Type B pancreatic cell (in vitro differentiated cells): ENCODE measurements around the gene TBC1D5. TPM values are rescaled to one million over a fixed set of nuclear protein-coding genes. Genes with fewer than 3 reads are reported as not detected.

Experiments used
- DNase-seq: peaks from one replicate; pipeline ENCODE4 v3.0.0; 2021; ENCODE audit warnings: mixed read lengths; ENCODE audit not compliant: unreplicated experiment; ENCODE audit errors: extremely low spot score
- H3K27ac Mint-ChIP-seq: 2 replicates; pipeline ENCODE4 v1.8.0; 2021; ENCODE audit warnings: mild to moderate bottlenecking, mixed read lengths
- H3K27me3 Mint-ChIP-seq: 2 replicates; pipeline ENCODE4 v1.8.0; 2021; ENCODE audit warnings: mixed read lengths
- H3K36me3 Mint-ChIP-seq: 2 replicates; pipeline ENCODE4 v1.8.0; 2021; ENCODE audit warnings: mixed read lengths
- H3K4me1 Mint-ChIP-seq: one replicate; pipeline ENCODE4 v1.8.0; 2021; ENCODE audit warnings: mixed read lengths; ENCODE audit not compliant: unreplicated experiment
- H3K4me3 Mint-ChIP-seq: 2 replicates; pipeline ENCODE4 v1.8.0; 2021; ENCODE audit warnings: mild to moderate bottlenecking, mixed read lengths
- H3K9me3 Mint-ChIP-seq: 2 replicates; pipeline ENCODE4 v1.8.0; 2021; ENCODE audit warnings: mixed read lengths
- total RNA-seq: library from RNA; stranded (reverse); gene quantifications from 2 replicates; pipeline ENCODE4 v1.2.1, GENCODE V29; 2021; ENCODE audit warnings: low replicate concordance
- TF ChIP-seq, protein P1 (sequence below): fragments of 200-600 bp; sonication (generic); conservative IDR thresholded peaks from 2 replicates; pipeline ENCODE4 v1.5.0; 2021; ENCODE audit warnings: antibody characterized with exemption, mild to moderate bottlenecking

Gene TBC1D5
- total RNA-seq, 1 donor from 2014 or later: 48.7 TPM

DNA sequence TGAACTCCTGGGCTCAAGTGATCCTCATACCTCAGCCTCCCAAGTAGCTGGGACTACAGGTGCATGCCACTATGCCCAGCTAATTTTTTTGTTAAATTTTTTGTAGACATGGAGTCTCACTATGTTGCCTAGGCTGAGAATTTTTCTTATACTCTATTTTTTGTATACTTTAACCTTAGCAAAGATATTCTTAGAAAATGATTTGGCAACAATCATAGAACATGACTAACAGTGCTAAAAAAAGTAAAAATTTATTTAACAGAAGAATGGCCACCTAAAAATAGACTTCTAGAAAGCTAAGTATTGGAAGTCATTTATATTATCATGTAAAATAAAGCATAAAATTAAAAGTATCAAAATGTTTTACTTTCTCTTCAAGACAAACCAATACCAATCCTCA, 535.4 kb downstream of the TBC1D5 start:
- no peaks in the 10 kb centered on the region for H3K4me1 Mint-ChIP-seq
- no peak overlapping the region for H3K27ac Mint-ChIP-seq
- TF ChIP-seq, protein P1, sequence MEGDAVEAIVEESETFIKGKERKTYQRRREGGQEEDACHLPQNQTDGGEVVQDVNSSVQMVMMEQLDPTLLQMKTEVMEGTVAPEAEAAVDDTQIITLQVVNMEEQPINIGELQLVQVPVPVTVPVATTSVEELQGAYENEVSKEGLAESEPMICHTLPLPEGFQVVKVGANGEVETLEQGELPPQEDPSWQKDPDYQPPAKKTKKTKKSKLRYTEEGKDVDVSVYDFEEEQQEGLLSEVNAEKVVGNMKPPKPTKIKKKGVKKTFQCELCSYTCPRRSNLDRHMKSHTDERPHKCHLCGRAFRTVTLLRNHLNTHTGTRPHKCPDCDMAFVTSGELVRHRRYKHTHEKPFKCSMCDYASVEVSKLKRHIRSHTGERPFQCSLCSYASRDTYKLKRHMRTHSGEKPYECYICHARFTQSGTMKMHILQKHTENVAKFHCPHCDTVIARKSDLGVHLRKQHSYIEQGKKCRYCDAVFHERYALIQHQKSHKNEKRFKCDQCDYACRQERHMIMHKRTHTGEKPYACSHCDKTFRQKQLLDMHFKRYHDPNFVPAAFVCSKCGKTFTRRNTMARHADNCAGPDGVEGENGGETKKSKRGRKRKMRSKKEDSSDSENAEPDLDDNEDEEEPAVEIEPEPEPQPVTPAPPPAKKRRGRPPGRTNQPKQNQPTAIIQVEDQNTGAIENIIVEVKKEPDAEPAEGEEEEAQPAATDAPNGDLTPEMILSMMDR: no peak
- H3K4me3 Mint-ChIP-seq: no peak overlapping the region
- DNase-seq: no peak
- no peaks in the 10 kb centered on the region for H3K27me3 Mint-ChIP-seq
- H3K36me3 Mint-ChIP-seq: peaks cover 18% of the 10 kb centered on the region
- H3K9me3 Mint-ChIP-seq: peaks cover 14% of the 10 kb centered on the region

DNA sequence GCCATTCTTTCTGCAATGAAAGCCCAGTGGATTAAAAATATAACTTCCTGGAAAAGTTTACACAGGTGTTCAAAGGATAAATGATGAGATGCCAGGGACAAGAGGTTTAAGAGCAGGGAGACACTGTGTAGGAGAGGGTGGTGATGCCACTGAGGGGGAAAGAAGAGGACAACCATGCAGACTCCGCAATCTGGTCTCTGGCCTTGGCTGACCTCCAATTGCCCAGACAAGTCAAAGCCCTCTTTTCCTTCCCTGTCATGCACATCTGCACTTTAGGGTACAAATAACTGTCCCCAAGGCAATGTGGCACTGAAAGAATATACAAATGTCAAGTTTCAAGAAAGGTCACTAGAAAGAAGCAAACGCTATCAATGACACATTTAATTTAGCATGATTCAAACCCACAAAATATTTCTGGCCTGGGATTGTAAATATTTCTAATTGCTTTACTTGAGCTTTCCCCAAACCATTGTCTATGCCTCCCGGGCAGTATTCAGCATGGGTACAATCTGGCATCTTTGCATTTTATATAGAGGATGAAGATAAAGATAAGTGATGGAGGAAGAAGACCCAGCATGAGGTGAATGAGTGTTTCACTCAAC, 538.3 kb downstream of the TBC1D5 start:
- H3K4me3 Mint-ChIP-seq: no peak overlapping the region
- no peak overlapping the region for H3K27ac Mint-ChIP-seq
- peaks cover 19% of the 10 kb centered on the region for H3K9me3 Mint-ChIP-seq
- no peaks in the 10 kb centered on the region for H3K4me1 Mint-ChIP-seq
- no peaks in the 10 kb centered on the region for H3K27me3 Mint-ChIP-seq
- TF ChIP-seq, protein P1: no peak
- no peak for DNase-seq
- peaks cover 23% of the 10 kb centered on the region for H3K36me3 Mint-ChIP-seq

DNA sequence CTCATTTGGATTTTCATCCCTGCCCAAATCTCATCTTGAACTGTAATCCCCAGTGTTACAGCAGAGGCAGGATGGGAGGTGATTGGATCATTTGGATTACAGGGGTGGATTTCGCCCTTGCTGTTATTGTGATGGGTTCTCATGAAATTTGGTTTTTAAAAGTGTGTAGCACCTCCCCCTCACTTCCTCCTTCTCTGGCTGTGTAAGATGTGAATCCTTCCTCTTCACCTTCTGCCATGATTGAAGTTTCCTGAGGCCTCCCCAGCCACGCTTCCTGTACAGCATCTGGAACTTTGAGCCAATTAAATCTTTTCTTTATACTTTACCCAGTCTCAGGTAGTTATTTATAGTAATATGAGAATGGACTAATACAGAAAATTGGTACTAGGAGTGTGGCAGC, 540.9 kb downstream of the TBC1D5 start:
- no peak for DNase-seq
- H3K4me3 Mint-ChIP-seq: no peak overlapping the region
- peaks cover 19% of the 10 kb centered on the region for H3K9me3 Mint-ChIP-seq
- TF ChIP-seq, protein P1: no peak
- H3K27me3 Mint-ChIP-seq: no peaks in the 10 kb centered on the region
- no peaks in the 10 kb centered on the region for H3K4me1 Mint-ChIP-seq
- H3K36me3 Mint-ChIP-seq: peaks cover 23% of the 10 kb centered on the region
- H3K27ac Mint-ChIP-seq: no peak overlapping the region

DNA sequence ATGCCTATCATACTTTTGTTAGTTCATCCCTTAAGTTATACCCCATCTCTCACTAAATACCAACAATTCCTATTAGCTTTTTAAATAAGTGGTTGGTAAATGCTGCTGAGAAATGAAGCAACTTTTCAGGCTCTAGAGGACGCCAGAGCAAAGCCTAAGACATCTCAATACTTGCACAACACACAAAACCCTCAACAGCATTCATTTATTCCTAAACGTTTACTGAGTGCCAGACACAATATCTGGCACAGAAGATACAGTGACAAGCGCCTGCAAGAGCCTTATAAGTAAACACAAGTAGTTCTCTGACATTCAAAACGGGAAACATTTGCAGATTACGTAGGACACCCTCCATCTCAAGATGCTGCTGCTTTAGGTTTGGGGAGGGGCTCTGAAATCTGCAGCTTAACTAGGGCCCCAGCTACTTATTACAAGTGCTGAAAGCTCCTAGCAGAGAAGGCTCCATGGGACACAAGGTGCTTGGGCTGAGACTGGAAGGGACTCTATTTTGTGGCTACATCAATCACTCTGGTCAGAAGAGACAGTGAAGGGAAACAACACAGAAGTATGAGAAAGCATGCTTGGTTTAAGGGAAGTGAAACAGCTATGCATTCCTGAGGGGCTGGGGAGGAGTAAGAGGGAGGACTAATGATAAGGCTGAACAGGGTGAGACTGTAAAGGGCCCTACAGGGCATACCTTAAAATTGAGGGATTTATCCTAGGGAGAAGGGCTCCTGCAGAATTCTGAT, 546.4 kb downstream of the TBC1D5 start:
- DNase-seq: no peak
- TF ChIP-seq, protein P1: no peak
- Mint-ChIP-seq H3K4me3 (no peak overlapping the region), H3K27ac (no peak overlapping the region), H3K27me3 (no peaks in the 10 kb centered on the region), H3K9me3 (no peaks in the 10 kb centered on the region), H3K36me3 (peaks cover 4% of the 10 kb centered on the region), H3K4me1 (peaks cover 13% of the 10 kb centered on the region)

DNA sequence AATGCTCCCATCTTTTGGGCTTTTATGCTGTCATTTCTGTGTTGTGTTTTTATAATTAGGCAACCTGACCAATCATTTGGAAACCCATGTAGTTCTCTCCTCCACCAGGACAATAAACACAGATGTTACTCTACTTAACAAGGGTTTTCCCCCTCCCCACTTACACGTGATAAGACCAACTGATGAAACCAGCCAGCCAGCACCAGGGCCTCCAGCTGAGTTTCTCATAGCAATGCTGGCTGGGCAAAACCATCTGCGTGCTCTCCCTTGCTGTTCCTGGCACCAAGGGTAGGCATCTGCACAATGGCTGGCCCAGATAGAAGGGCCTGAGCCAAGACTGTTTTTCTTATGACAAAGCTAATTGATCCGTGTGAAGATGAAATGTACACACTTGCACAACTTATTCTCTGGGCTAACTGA, 547.2 kb downstream of the TBC1D5 start:
- H3K27me3 Mint-ChIP-seq: no peaks in the 10 kb centered on the region
- TF ChIP-seq, protein P1: no peak
- no peak for DNase-seq
- H3K4me1 Mint-ChIP-seq: peaks cover 13% of the 10 kb centered on the region
- H3K9me3 Mint-ChIP-seq: no peaks in the 10 kb centered on the region
- H3K27ac Mint-ChIP-seq: no peak overlapping the region
- H3K4me3 Mint-ChIP-seq: no peak overlapping the region
- peaks cover 4% of the 10 kb centered on the region for H3K36me3 Mint-ChIP-seq
